PC-9 (cell line): ENCODE results near the gene TNFRSF9. TPM values are rescaled to one million over a fixed set of nuclear protein-coding genes. Genes with fewer than 3 reads are reported as not detected.
"Not testable (repeated sequence)": the region's sequence is repeated elsewhere in the genome, so short reads cannot be mapped to it uniquely, and the experiment has no call there.

Experiments used
- BruUV-seq: library from RNA; stranded (reverse); fragments of 400-500 nt; replicated peaks from 2 replicates; lab custom pipeline; 2021; lab: Mats Ljungman, UMichigan
- CTCF ChIA-PET: fragments of 300-600 bp; sonication (Branson Sonifier 250); formaldehyde crosslinking; loops from one replicate; lab custom pipeline; 2022; ENCODE audit warnings: antibody characterized with exemption; lab: Charles Lee
- POLR2A ChIA-PET: fragments of 300-600 bp; sonication (Branson Sonifier 250); formaldehyde crosslinking; loops from one replicate; lab custom pipeline; 2022; ENCODE audit warnings: antibody characterized with exemption; ENCODE audit not compliant: unreplicated experiment; lab: Charles Lee
- DNase-seq, 2 experiments: peaks; one replicate each; pipeline versions ENCODE4 v3.0.0 to v3.0.0-alpha.2; 2015 to 2022; ENCODE audit warnings: mixed read lengths in 1 of 2
- H2AFZ ChIP-seq: fragments of 200-600 bp; sonication (generic); 2 replicates; pipeline ENCODE4 v1.8.1; 2017; ENCODE audit warnings: antibody characterized with exemption
- H3F3A ChIP-seq: fragments of 200-600 bp; sonication (generic); 2 replicates; pipeline ENCODE4 v1.8.1; 2017; ENCODE audit warnings: antibody characterized with exemption, mild to moderate bottlenecking, low read depth; ENCODE audit not compliant: insufficient read depth
- H3K27ac ChIP-seq: fragments of 200-600 bp; sonication (generic); 2 replicates; pipeline ENCODE4 v1.6.1; 2016; ENCODE audit warnings: mixed run types
- H3K27me3 ChIP-seq: fragments of 200-600 bp; sonication (generic); 2 replicates; pipeline ENCODE4 v1.6.1; 2016; ENCODE audit warnings: low read depth, mixed run types; ENCODE audit not compliant: insufficient read depth
- H3K36me3 ChIP-seq: fragments of 200-600 bp; sonication (generic); 2 replicates; pipeline ENCODE4 v1.6.1; 2016; ENCODE audit warnings: low read depth, mixed run types
- H3K4me1 ChIP-seq: fragments of 200-600 bp; sonication (generic); replicated peaks from 2 replicates; pipeline ENCODE4 v1.6.1; 2016; ENCODE audit warnings: mixed run types; ENCODE audit not compliant: insufficient read depth
- H3K4me2 ChIP-seq: fragments of 200-600 bp; sonication (generic); 2 replicates; pipeline ENCODE4 v1.6.1; 2017; ENCODE audit warnings: mixed run types
- H3K4me3 ChIP-seq: fragments of 200-600 bp; sonication (generic); 2 replicates; pipeline ENCODE4 v1.6.1; 2016; ENCODE audit warnings: mixed run types
- H3K79me2 ChIP-seq: fragments of 200-600 bp; sonication (generic); 2 replicates; pipeline ENCODE4 v1.6.1; 2017; ENCODE audit warnings: low read depth, mixed run types
- H3K9me2 ChIP-seq: fragments of 200-600 bp; sonication (generic); 2 replicates; pipeline ENCODE4 v1.8.1; 2017; ENCODE audit warnings: mild to moderate bottlenecking; ENCODE audit not compliant: insufficient read depth
- H3K9me3 ChIP-seq: fragments of 200-600 bp; sonication (generic); 2 replicates; pipeline ENCODE4 v1.8.1; 2016; ENCODE audit warnings: low read depth; ENCODE audit not compliant: insufficient read depth
- H4K20me1 ChIP-seq: fragments of 200-600 bp; sonication (generic); 2 replicates; pipeline ENCODE4 v1.8.1; 2017; ENCODE audit not compliant: insufficient read depth
- CTCF ChIP-seq: fragments of 200-600 bp; sonication (generic); conservative IDR thresholded peaks from 2 replicates; pipeline ENCODE4 v1.6.1; 2017; ENCODE audit warnings: mixed run types, antibody characterized with exemption, mild to moderate bottlenecking, moderate library complexity
- EZH2 ChIP-seq: fragments of 200-600 bp; sonication (generic); IDR thresholded peaks from 2 replicates; pipeline ENCODE4 v1.8.0; 2017; ENCODE audit warnings: antibody characterized with exemption, low read depth
- intact Hi-C: fragments of 100-400 bp; cut with micrococcal nuclease; formaldehyde crosslinking; loops from one replicate; pipeline ENCODE4 v1.10.0; 2022; ENCODE audit not compliant: unreplicated experiment
- total RNA-seq: library from RNA; stranded (reverse); gene quantifications from 2 replicates; pipeline ENCODE4 v1.2.3, GENCODE V29; 2021

Gene TNFRSF9
- total RNA-seq, 1 experiment from 2014 or later = 0.70 TPM

GRCh38 chr1:7921796-7922195, 18.8 kb downstream of the TNFRSF9 start:
- Histone ChIP-seq H3K4me3 (no peak overlapping the region), H2AFZ (no peak overlapping the region), H3K27ac (no peak overlapping the region), H3K4me2 (no peak overlapping the region), H4K20me1 (no peaks in the 10 kb centered on the region), H3K9me2 (no peaks in the 10 kb centered on the region), H3K27me3 (no peaks in the 10 kb centered on the region), H3K9me3 (no peaks in the 10 kb centered on the region), H3K36me3 (no peaks in the 10 kb centered on the region), H3K4me1 (no peaks in the 10 kb centered on the region), H3F3A (no peaks in the 10 kb centered on the region), H3K79me2 (no peaks in the 10 kb centered on the region)
- intact Hi-C loops = no loop called here
- DNase-seq = no peak
- TF ChIP-seq EZH2 (no peak), CTCF (no peak)
- BruUV-seq = no TSS peak
- POLR2A ChIA-PET = no interaction called here
- CTCF ChIA-PET = no interaction called here

GRCh38 chr1:7919880-7920279, 20.8 kb downstream of the TNFRSF9 start:
- no peak overlapping the region for H3K27ac ChIP-seq
- no peaks in the 10 kb centered on the region for H3K36me3 ChIP-seq
- no peaks in the 10 kb centered on the region for H3F3A ChIP-seq
- intact Hi-C loops = no loop called here
- ChIA-PET POLR2A (interaction anchor here (0.5 kb wide), 1 partner anchor 130 kb away, joined by 5 read pairs; no protein-coding TSS in a partner anchor), CTCF (interaction anchor here (0.5 to 0.6 kb wide), 2 partner anchors 21 to 452 kb away, joined by 3 read pairs; no protein-coding TSS in a partner anchor)
- H3K79me2 ChIP-seq = no peaks in the 10 kb centered on the region
- H3K9me3 ChIP-seq = no peaks in the 10 kb centered on the region
- H3K4me2 ChIP-seq = no peak overlapping the region
- no peak for DNase-seq
- no peaks in the 10 kb centered on the region for H3K9me2 ChIP-seq
- no peaks in the 10 kb centered on the region for H4K20me1 ChIP-seq
- H2AFZ ChIP-seq = no peak overlapping the region
- TF ChIP-seq EZH2 = no peak
- TF ChIP-seq CTCF = no peak
- no peaks in the 10 kb centered on the region for H3K4me1 ChIP-seq
- no peak overlapping the region for H3K4me3 ChIP-seq
- H3K27me3 ChIP-seq = no peaks in the 10 kb centered on the region
- BruUV-seq = no TSS peak

GRCh38 chr1:7917971-7918370, 22.7 kb downstream of the TNFRSF9 start:
- intact Hi-C loops, H2AFZ ChIP-seq, H3K4me1 ChIP-seq, H3K79me2 ChIP-seq, POLR2A ChIA-PET, H3K9me3 ChIP-seq, H3K9me2 ChIP-seq, H3K36me3 ChIP-seq, H3K4me2 ChIP-seq, H3K27me3 ChIP-seq, DNase-seq, CTCF ChIA-PET, H3F3A ChIP-seq, H4K20me1 ChIP-seq, H3K4me3 ChIP-seq, H3K27ac ChIP-seq, BruUV-seq: not testable (repeated sequence)

GRCh38 chr1:7916501-7916830, 24.2 kb downstream of the TNFRSF9 start:
- H3F3A ChIP-seq = peaks cover 7% of the 10 kb centered on the region; the same call in 1 of the 2 replicates
- no peak overlapping the region for H2AFZ ChIP-seq
- H3K9me2 ChIP-seq = no peaks in the 10 kb centered on the region
- H3K27ac ChIP-seq = no peak overlapping the region
- H3K4me2 ChIP-seq = no peak overlapping the region
- H3K79me2 ChIP-seq = no peaks in the 10 kb centered on the region
- POLR2A ChIA-PET = no interaction called here
- intact Hi-C loops = no loop called here
- no peak for DNase-seq
- H3K9me3 ChIP-seq = no peaks in the 10 kb centered on the region
- BruUV-seq = no TSS peak
- H4K20me1 ChIP-seq = no peaks in the 10 kb centered on the region
- CTCF ChIA-PET = no interaction called here
- no peaks in the 10 kb centered on the region for H3K4me1 ChIP-seq
- no peak for TF ChIP-seq EZH2
- TF ChIP-seq CTCF = no peak
- H3K36me3 ChIP-seq = no peaks in the 10 kb centered on the region
- H3K4me3 ChIP-seq = no peak overlapping the region
- H3K27me3 ChIP-seq = no peaks in the 10 kb centered on the region
